HEK293 (cell line): ENCODE measurements around the gene C1orf122.

ENCODE experiments used
- CTCF ChIA-PET: fragments of 350-600 bp; formaldehyde crosslinking; extraction: SDS; loops from one replicate; lab custom pipeline; 2021; ENCODE audit warnings: antibody characterized with exemption; lab: Yijun Ruan, JAX
- POLR2A ChIA-PET: fragments of 300-600 bp; formaldehyde crosslinking; extraction: SDS; loops from one replicate; lab custom pipeline; 2020; ENCODE audit warnings: antibody characterized with exemption, inconsistent platforms; lab: Yijun Ruan, JAX
- H3K27ac ChIP-seq: fragments of 200-500 bp; sonication (Bioruptor generic); 2 replicates; pipeline ENCODE4 v1.5.1; 2014; ENCODE audit warnings: low read depth, low read length, control low read depth, inconsistent platforms; ENCODE audit errors: extremely low read depth
- H3K36me3 ChIP-seq, 2 experiments: fragments of 200-500 bp in 1 of 2; sonication (Bioruptor generic) in 1 of 2; 1 replicate in 1 of 2; 2 replicates in 1 of 2; pipeline ENCODE4 v1.5.1; 2014 to 2017; ENCODE audit warnings: inconsistent platforms in 2 of 2, low read length in 2 of 2; ENCODE audit not compliant: control insufficient read depth in 2 of 2, insufficient read depth in 1 of 2
- H3K4me1 ChIP-seq: fragments of 200-500 bp; sonication (Bioruptor generic); 2 replicates; pipeline ENCODE4 v1.5.1; 2014; ENCODE audit warnings: mild to moderate bottlenecking, low read length, inconsistent platforms; ENCODE audit not compliant: control insufficient read depth, insufficient read depth
- H3K4me3 ChIP-seq: 2 replicates; pipeline ENCODE4 v1.5.1; 2011; ENCODE audit warnings: low read depth, mild to moderate bottlenecking, control low read depth, low read length, moderate library complexity
- H3K9me3 ChIP-seq: fragments of 200-500 bp; sonication (Bioruptor generic); 2 replicates; pipeline ENCODE4 v1.5.1; 2014; ENCODE audit warnings: low read depth, low read length, inconsistent platforms; ENCODE audit not compliant: control insufficient read depth, insufficient read depth
- BCL11A ChIP-seq: fragments of 450-650 bp; formaldehyde crosslinking; IDR thresholded peaks from 2 replicates; pipeline ENCODE4 v1.5.1; 2016; ENCODE audit warnings: low read depth, missing biosample characterization, missing genetic modification characterization
- HOXD13 ChIP-seq: sonication (generic); formaldehyde crosslinking; IDR thresholded peaks from 2 replicates; pipeline ENCODE4 v1.8.0; 2022; ENCODE audit warnings: missing genetic modification reagents, borderline replicate concordance
- SP7 ChIP-seq: fragments of 450-650 bp; formaldehyde crosslinking; IDR thresholded peaks from 2 replicates; pipeline ENCODE4 v1.5.1; 2016; ENCODE audit warnings: missing biosample characterization, missing genetic modification characterization
- WT1 ChIP-seq: fragments of 450-650 bp; formaldehyde crosslinking; IDR thresholded peaks from 2 replicates; pipeline ENCODE4 v1.5.1; 2016; ENCODE audit warnings: missing biosample characterization, missing genetic modification characterization
- ZBTB48 ChIP-seq: fragments of 450-650 bp; formaldehyde crosslinking; IDR thresholded peaks from 2 replicates; pipeline ENCODE4 v1.5.1; 2016; ENCODE audit warnings: missing biosample characterization, missing genetic modification characterization
- ZBTB8A ChIP-seq: fragments of 450-650 bp; formaldehyde crosslinking; IDR thresholded peaks from 2 replicates; pipeline ENCODE4 v1.5.1; 2016; ENCODE audit warnings: missing biosample characterization, missing genetic modification characterization
- ZFHX2 ChIP-seq: fragments of 450-650 bp; formaldehyde crosslinking; conservative IDR thresholded peaks from 2 replicates; pipeline ENCODE4 v1.5.1; 2016; ENCODE audit warnings: missing biosample characterization, missing genetic modification characterization
- ZFP37 ChIP-seq: fragments of 450-650 bp; formaldehyde crosslinking; IDR thresholded peaks from 2 replicates; pipeline ENCODE4 v1.5.1; 2016; ENCODE audit warnings: missing biosample characterization, missing genetic modification characterization
- ZNF146 ChIP-seq: fragments of 450-650 bp; formaldehyde crosslinking; IDR thresholded peaks from 2 replicates; pipeline ENCODE4 v1.5.1; 2016; ENCODE audit warnings: missing biosample characterization, missing genetic modification characterization
- ZNF184 ChIP-seq: fragments of 450-650 bp; IDR thresholded peaks from 2 replicates; pipeline ENCODE4 v1.5.1; 2018; ENCODE audit warnings: missing biosample characterization, mild to moderate bottlenecking, missing genetic modification characterization
- ZNF202 ChIP-seq: fragments of 450-650 bp; formaldehyde crosslinking; IDR thresholded peaks from 2 replicates; pipeline ENCODE4 v1.5.1; 2016; ENCODE audit warnings: missing biosample characterization, missing genetic modification characterization, borderline replicate concordance
- ZNF211 ChIP-seq: fragments of 450-650 bp; formaldehyde crosslinking; IDR thresholded peaks from 2 replicates; pipeline ENCODE4 v1.5.1; 2016; ENCODE audit warnings: low read depth, missing biosample characterization, missing genetic modification characterization
- ZNF266 ChIP-seq: fragments of 450-650 bp; formaldehyde crosslinking; IDR thresholded peaks from 2 replicates; pipeline ENCODE4 v1.5.1; 2016; ENCODE audit warnings: missing biosample characterization, missing genetic modification characterization, low read depth
- ZNF416 ChIP-seq: fragments of 450-650 bp; formaldehyde crosslinking; IDR thresholded peaks from 2 replicates; pipeline ENCODE4 v1.5.1; 2016; ENCODE audit warnings: missing biosample characterization, missing genetic modification characterization
- ZNF423 ChIP-seq: fragments of 450-650 bp; formaldehyde crosslinking; IDR thresholded peaks from 2 replicates; pipeline ENCODE4 v1.5.1; 2016; ENCODE audit warnings: missing biosample characterization, missing genetic modification characterization
- ZNF433 ChIP-seq: fragments of 450-650 bp; formaldehyde crosslinking; IDR thresholded peaks from 2 replicates; pipeline ENCODE4 v1.5.1; 2016; ENCODE audit warnings: missing biosample characterization, missing genetic modification characterization, low read depth
- ZNF529 ChIP-seq: fragments of 450-650 bp; formaldehyde crosslinking; IDR thresholded peaks from 2 replicates; pipeline ENCODE4 v1.5.1; 2017; ENCODE audit warnings: missing genetic modification characterization, missing biosample characterization; ENCODE audit not compliant: insufficient replicate concordance
- ZNF530 ChIP-seq: fragments of 450-650 bp; formaldehyde crosslinking; IDR thresholded peaks from 2 replicates; pipeline ENCODE4 v1.5.1; 2016; ENCODE audit warnings: low read depth, missing biosample characterization, missing genetic modification characterization
- ZNF660 ChIP-seq: fragments of 450-650 bp; IDR thresholded peaks from 2 replicates; pipeline ENCODE4 v1.5.1; 2018; ENCODE audit warnings: missing biosample characterization, mild to moderate bottlenecking, missing genetic modification characterization
- ZNF670 ChIP-seq: fragments of 450-650 bp; formaldehyde crosslinking; IDR thresholded peaks from 2 replicates; pipeline ENCODE4 v1.5.1; 2016; ENCODE audit warnings: missing biosample characterization, missing genetic modification characterization, low read depth
- TF ChIP-seq, protein P1 (sequence below): fragments of 450-650 bp; formaldehyde crosslinking; IDR thresholded peaks from 2 replicates; pipeline ENCODE4 v1.5.1; 2016; ENCODE audit warnings: missing biosample characterization, missing genetic modification characterization
- TF ChIP-seq, protein P2 (sequence below): fragments of 450-650 bp; formaldehyde crosslinking; IDR thresholded peaks from 2 replicates; pipeline ENCODE4 v1.5.1; 2016; ENCODE audit warnings: missing biosample characterization, missing genetic modification characterization
- TF ChIP-seq, protein P3 (sequence below): fragments of 450-650 bp; formaldehyde crosslinking; IDR thresholded peaks from 2 replicates; pipeline ENCODE4 v1.5.1; 2016; ENCODE audit warnings: missing biosample characterization, missing genetic modification characterization, low read depth
- TF ChIP-seq, protein P4 (sequence below): fragments of 450-650 bp; formaldehyde crosslinking; IDR thresholded peaks from 2 replicates; pipeline ENCODE4 v1.5.1; 2016; ENCODE audit warnings: missing biosample characterization, missing genetic modification characterization
- TF ChIP-seq, protein P5 (sequence below): IDR thresholded peaks from 2 replicates; pipeline ENCODE4 v1.6.1; 2011; ENCODE audit warnings: mild to moderate bottlenecking, low read depth, low read length, borderline replicate concordance

The C1orf122 gene

DNA sequence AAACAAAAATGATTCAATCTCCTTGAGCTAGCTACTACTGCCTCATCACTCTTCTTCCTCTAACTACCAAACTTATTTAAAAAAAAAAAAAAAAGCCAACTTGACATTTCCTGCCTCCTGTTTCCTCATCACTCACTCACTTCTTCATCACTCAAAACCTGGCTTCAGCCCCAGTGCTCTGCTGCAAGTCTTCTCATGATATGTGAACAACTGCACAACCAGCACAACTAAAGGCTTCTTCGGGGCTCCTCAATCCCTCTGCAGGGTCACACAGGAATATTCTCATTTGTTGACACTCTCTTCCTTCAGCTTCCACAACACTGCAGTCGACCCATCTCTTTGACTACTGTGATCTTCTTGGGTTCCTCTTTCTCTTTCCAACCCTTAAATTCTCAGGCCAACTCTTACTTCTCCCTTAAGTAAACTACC is 44.2 kb downstream of the C1orf122 start:
- H3K4me3 ChIP-seq = no peak overlapping the region
- TF ChIP-seq, protein P1, sequence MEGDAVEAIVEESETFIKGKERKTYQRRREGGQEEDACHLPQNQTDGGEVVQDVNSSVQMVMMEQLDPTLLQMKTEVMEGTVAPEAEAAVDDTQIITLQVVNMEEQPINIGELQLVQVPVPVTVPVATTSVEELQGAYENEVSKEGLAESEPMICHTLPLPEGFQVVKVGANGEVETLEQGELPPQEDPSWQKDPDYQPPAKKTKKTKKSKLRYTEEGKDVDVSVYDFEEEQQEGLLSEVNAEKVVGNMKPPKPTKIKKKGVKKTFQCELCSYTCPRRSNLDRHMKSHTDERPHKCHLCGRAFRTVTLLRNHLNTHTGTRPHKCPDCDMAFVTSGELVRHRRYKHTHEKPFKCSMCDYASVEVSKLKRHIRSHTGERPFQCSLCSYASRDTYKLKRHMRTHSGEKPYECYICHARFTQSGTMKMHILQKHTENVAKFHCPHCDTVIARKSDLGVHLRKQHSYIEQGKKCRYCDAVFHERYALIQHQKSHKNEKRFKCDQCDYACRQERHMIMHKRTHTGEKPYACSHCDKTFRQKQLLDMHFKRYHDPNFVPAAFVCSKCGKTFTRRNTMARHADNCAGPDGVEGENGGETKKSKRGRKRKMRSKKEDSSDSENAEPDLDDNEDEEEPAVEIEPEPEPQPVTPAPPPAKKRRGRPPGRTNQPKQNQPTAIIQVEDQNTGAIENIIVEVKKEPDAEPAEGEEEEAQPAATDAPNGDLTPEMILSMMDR (tag by site-specific recombination) = no peak
- TF ChIP-seq ZNF670 (tag by site-specific recombination) (no peak), ZNF184 (tag by site-specific recombination) (no peak), BCL11A (tag by site-specific recombination) (no peak), SP7 (no peak), ZFP37 (tag by site-specific recombination) (no peak), ZNF530 (tag by site-specific recombination) (no peak), ZNF660 (tag by site-specific recombination) (no peak), ZFHX2 (tag by site-specific recombination) (no peak), ZNF211 (tag by site-specific recombination) (no peak), ZNF146 (tag by site-specific recombination) (no peak), ZNF416 (tag by site-specific recombination) (no peak), ZNF529 (tag by site-specific recombination) (no peak)
- CTCF ChIA-PET = interaction anchor here (0.6 to 2.7 kb wide), 4 partner anchors 8 to 249 kb away, joined by 3 to 16 read pairs (median 3); partner anchors contain the start of gene MTF1
- POLR2A ChIA-PET = interaction anchor here (2.7 kb wide), 1 partner anchor 7 kb away, joined by 14 read pairs; the partner anchor contains the start of gene MTF1
- no peak overlapping the region for H3K27ac ChIP-seq
- no peaks in the 10 kb centered on the region for H3K4me1 ChIP-seq
- peaks cover 5 to 74% of the 10 kb centered on the region in 2 experiments for H3K36me3 ChIP-seq
- H3K9me3 ChIP-seq = no peaks in the 10 kb centered on the region

DNA sequence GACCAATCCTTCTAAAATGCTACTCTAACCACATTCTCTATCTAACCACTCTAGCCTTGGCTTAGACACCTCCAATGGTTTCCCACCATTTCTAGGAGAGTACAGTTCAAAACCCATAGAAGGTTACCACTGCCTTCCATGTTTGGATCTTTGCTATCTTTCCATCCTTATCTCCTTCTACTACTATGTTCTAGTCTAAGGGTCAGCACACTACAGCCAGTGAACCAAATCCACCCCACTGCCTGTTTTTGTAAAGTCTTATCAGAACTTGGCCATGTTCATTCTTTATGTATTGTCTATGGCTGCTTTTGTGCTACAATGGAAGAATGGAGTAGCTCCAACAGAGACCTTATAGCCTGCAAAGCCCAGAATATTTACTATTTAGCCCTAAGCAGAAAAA is 45.6 kb downstream of the C1orf122 start:
- Histone ChIP-seq H3K9me3 (no peaks in the 10 kb centered on the region), H3K4me1 (no peaks in the 10 kb centered on the region), H3K4me3 (no peak overlapping the region), H3K27ac (no peak overlapping the region), H3K36me3 (peaks cover 8 to 69% of the 10 kb centered on the region in 2 experiments)
- ChIA-PET POLR2A (no interaction called here), CTCF (interaction anchor here (0.7 kb wide), 1 partner anchor 126 kb away, joined by 3 read pairs; no protein-coding TSS in a partner anchor)
- no peak for TF ChIP-seq ZNF423
- TF ChIP-seq WT1 (tag by site-specific recombination) = no peak
- TF ChIP-seq, protein P2, sequence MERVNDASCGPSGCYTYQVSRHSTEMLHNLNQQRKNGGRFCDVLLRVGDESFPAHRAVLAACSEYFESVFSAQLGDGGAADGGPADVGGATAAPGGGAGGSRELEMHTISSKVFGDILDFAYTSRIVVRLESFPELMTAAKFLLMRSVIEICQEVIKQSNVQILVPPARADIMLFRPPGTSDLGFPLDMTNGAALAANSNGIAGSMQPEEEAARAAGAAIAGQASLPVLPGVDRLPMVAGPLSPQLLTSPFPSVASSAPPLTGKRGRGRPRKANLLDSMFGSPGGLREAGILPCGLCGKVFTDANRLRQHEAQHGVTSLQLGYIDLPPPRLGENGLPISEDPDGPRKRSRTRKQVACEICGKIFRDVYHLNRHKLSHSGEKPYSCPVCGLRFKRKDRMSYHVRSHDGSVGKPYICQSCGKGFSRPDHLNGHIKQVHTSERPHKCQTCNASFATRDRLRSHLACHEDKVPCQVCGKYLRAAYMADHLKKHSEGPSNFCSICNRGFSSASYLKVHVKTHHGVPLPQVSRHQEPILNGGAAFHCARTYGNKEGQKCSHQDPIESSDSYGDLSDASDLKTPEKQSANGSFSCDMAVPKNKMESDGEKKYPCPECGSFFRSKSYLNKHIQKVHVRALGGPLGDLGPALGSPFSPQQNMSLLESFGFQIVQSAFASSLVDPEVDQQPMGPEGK = no peak
- TF ChIP-seq, protein P3, sequence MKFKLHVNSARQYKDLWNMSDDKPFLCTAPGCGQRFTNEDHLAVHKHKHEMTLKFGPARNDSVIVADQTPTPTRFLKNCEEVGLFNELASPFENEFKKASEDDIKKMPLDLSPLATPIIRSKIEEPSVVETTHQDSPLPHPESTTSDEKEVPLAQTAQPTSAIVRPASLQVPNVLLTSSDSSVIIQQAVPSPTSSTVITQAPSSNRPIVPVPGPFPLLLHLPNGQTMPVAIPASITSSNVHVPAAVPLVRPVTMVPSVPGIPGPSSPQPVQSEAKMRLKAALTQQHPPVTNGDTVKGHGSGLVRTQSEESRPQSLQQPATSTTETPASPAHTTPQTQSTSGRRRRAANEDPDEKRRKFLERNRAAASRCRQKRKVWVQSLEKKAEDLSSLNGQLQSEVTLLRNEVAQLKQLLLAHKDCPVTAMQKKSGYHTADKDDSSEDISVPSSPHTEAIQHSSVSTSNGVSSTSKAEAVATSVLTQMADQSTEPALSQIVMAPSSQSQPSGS (tag by site-specific recombination) = no peak
- no peak for TF ChIP-seq ZBTB48
- TF ChIP-seq ZNF202 (tag by site-specific recombination) = no peak
- TF ChIP-seq ZNF266 (tag by site-specific recombination) = no peak
- no peak for TF ChIP-seq ZNF670 (tag by site-specific recombination)
- TF ChIP-seq, protein P4, sequence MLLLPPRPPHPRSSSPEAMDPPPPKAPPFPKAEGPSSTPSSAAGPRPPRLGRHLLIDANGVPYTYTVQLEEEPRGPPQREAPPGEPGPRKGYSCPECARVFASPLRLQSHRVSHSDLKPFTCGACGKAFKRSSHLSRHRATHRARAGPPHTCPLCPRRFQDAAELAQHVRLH (tag by site-specific recombination) = no peak
- no peak for TF ChIP-seq ZNF433 (tag by site-specific recombination)
- TF ChIP-seq HOXD13 (CRISPR knock-in tag) = no peak
- no peak for TF ChIP-seq ZBTB8A
- TF ChIP-seq, protein P5, sequence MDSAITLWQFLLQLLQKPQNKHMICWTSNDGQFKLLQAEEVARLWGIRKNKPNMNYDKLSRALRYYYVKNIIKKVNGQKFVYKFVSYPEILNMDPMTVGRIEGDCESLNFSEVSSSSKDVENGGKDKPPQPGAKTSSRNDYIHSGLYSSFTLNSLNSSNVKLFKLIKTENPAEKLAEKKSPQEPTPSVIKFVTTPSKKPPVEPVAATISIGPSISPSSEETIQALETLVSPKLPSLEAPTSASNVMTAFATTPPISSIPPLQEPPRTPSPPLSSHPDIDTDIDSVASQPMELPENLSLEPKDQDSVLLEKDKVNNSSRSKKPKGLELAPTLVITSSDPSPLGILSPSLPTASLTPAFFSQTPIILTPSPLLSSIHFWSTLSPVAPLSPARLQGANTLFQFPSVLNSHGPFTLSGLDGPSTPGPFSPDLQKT = no peak
